GM12892 (cell line): ENCODE measurements around the gene CCR3.

Experiments used
- DNase-seq: peaks from one replicate; pipeline ENCODE4 v3.0.0; 2011; ENCODE audit not compliant: insufficient read length
- FAIRE-seq: peaks from 2 replicates; lab custom pipeline; 2011; peaks lifted over from hg19 to GRCh38; lab: Jason Lieb, UNC
- POLR2A ChIP-seq: IDR thresholded peaks from 2 replicates; pipeline ENCODE4 v1.6.1; 2011; ENCODE audit warnings: low read depth, low read length, control low read depth
- POLR2AphosphoS5 ChIP-seq: IDR thresholded peaks from 2 replicates; pipeline ENCODE4 v1.6.1; 2011; ENCODE audit warnings: low read depth, low read length, control low read depth
- TAF1 ChIP-seq: IDR thresholded peaks from 2 replicates; pipeline ENCODE4 v1.6.1; 2011; ENCODE audit warnings: low read depth, mild to moderate bottlenecking, control low read depth, low read length, borderline replicate concordance

The CCR3 gene

DNA sequence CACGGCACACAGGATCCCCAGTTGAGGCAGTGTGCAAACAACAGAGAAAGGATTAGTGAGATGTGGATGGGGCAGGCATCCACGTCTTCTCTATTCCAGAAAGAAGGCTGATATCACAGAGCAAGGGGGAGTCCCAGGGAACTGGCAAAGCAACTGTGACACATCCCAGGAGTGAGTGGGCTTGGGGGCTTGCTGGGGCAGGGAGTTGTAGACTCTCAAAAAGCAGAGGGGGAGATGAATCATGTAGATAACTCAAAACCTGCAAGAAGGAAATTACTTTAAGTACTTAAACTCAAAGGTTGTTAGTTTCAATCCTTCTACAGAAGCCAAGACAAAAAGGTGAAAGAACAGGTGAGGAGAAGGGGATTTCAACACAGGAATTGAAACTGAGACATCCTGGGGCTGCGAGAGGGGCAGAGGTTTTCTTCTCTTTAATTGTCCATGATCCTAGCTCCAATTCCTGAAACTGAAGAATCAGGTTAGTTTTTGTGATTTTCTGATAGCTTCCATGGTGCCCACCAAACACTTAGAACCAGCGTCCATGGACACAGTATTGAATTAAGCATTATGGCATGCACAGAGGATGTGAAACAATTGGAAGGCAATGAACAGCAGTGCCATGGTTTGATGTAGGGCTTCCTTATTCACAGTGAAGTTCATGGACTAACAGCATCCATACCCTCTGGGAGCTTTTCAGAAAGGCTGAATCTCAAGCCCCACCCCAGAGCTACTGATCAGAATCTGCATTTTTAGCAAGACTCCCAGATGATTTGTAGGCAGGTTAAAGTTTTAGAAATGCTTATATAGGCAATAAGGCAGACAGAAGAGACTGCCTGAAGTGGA, 52.0 kb downstream of the CCR3 start:
- no peak for FAIRE-seq
- TF ChIP-seq TAF1 = no peak
- TF ChIP-seq POLR2AphosphoS5 = no peak
- TF ChIP-seq POLR2A = no peak
- no peak for DNase-seq

DNA sequence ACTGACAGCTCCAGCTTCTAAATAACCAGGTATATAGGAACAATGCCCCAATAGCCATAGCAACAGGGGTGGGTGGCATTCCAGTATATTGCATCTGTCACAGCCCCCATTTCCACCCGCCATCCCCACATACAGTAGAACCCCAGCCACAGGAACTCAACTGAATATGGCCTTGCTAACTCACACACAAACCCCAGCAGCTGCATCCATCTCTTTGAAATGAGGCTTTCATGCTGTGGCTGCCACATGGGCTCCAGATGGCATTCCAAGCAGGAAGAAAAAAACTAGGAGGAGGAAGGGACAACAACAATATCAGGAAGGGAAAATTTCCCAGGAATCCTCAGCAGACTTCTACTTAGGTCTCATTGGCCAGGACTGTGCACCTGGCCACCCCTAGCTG, 54.6 kb downstream of the CCR3 start:
- DNase-seq (no peak), FAIRE-seq (no peak)
- TF ChIP-seq POLR2A (no peak), POLR2AphosphoS5 (no peak), TAF1 (no peak)

- peak; percentile 14 for FAIRE-seq
- DNase-seq = no peak
- TF ChIP-seq TAF1 (no peak), POLR2AphosphoS5 (no peak), POLR2A (no peak)
These were observed 55.6 kb downstream of the CCR3 start for GRCh38 chr3:46297658-46298423.

- FAIRE-seq = peak; percentile 95
- no peak for DNase-seq
- no peak for TF ChIP-seq TAF1
- TF ChIP-seq POLR2A = no peak
- TF ChIP-seq POLR2AphosphoS5 = no peak
These were observed 56.8 kb downstream of the CCR3 start for GRCh38 chr3:46298871-46299607.

DNA sequence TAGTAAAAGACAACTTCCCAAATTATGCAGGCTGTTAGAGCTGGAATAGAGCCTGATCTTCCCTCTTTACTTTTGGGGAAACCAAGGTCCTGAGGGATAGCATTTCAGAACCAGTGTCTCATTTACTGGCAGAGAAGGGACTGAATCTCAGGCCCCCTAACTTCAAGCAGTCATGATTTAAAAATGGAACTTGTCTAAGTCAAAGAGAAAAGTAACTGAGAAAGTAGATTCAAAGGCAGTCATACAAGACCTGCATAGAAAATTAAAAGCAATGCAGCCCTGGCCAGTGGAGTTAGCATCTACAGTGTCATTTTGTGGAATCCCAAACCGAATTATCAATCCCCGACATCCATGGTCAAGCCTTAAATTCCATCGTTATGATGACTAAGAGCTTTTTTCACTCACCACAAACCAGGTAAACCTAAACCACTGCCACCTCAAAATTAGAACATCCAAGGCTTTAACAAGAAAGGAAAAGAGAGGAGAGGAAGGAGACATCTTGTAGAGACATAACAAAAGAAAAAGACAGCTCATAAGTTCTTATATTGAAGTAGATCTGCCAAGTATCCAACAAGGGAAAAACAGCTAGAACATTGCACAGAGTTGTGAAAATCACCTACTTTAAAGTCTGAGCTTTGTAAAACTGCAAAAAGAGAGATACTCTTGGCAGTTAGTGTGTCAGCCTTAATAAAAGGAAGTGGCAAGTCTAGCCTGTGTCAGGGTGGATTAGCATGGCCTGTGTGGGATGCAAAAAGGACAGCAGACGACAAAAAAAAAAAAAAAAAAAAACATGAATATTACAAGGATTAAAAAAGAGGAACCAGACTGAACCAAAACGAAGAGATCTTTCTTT, 57.6 kb downstream of the CCR3 start:
- FAIRE-seq (peak; percentile 73), DNase-seq (no peak)
- TF ChIP-seq POLR2AphosphoS5 (no peak), TAF1 (no peak), POLR2A (no peak)

DNA sequence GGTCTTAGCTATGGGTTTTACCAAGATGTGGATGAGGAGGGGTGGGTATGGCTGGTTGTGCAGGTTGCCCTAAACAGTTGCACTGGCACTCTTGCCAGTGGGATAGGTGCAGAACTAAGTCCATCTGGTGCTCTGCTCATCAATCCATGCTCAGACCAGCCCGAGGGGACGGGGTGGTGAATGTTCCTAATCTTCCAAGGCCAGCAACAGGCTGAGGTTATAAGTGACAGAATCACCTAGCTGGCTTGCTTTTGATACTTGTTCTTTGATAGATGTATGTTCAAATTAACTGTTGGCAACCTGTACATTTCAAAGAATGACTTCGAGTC, 58.2 kb downstream of the CCR3 start:
- no peak for DNase-seq
- FAIRE-seq = peak; percentile 50
- TF ChIP-seq TAF1 (no peak), POLR2A (no peak), POLR2AphosphoS5 (no peak)

- peak; percentile 9 for FAIRE-seq
- TF ChIP-seq POLR2AphosphoS5 (no peak), POLR2A (no peak), TAF1 (no peak)
- DNase-seq = no peak
These were observed 59.0 kb downstream of the CCR3 start for GRCh38 chr3:46301122-46301835.

DNA sequence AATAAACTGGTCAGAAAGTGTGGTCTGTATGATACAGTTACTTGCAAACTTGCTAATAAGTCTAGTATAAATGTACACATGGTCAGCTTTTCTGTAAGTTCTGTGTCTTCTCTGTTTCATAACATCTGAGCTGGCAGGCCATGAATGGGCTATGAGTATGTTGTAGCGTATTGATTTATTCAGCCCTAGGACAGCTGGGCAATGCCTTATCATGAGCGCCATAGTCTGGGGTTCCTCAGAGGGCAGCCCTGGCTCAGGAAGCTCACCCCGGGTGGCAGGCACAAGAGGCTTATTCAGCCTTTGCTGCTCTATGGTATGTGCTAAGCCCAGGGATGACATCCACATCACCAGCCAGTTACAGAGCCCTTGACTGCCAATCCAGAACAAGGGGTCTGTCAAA, 61.0 kb downstream of the CCR3 start:
- TF ChIP-seq POLR2A (no peak), POLR2AphosphoS5 (no peak), TAF1 (no peak)
- no peak for FAIRE-seq

DNA sequence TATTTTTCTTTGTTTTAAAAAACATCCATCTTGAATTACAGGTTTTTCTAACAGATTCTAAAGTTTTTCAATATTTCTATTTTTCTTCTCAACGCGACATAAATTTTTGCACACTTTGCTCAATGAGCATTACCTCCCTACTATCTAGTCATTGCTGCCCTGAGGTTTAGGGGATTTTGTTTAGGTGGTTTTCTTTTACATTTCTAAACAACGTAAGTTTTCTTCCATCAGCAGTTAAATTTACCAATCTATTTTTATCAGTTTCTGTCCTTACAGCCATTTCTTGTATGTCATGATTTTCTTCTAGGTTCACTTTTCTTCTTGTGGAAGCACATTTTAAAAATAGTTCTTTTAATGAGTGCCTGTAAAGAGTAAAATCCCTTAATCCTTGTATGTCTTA, 62.5 kb downstream of the CCR3 start:
- DNase-seq = no peak
- TF ChIP-seq POLR2AphosphoS5 (no peak), POLR2A (no peak), TAF1 (no peak)

More for the DNA sequence above, 61.0 kb downstream of the CCR3 start:
- DNase-seq = no peak

GRCh38 chr3:46312991-46313390, 70.7 kb downstream of the CCR3 start:
- DNase-seq = no peak
- no peak for TF ChIP-seq TAF1
- no peak for TF ChIP-seq POLR2A
- no peak for TF ChIP-seq POLR2AphosphoS5
- FAIRE-seq = no peak

More for the DNA sequence above, 62.5 kb downstream of the CCR3 start:
- peak; percentile 53 for FAIRE-seq
